Liver (tissue), 3 donors: ENCODE results near the gene THSD4.

Source experiments
- ATF3 ChIP-seq: IDR thresholded peaks from 2 replicates; pipeline ENCODE4 v1.6.1; 2016; ENCODE audit warnings: antibody characterized with exemption
- CTCF ChIP-seq: fragments of 150-350 bp; IDR thresholded peaks from 2 replicates; pipeline ENCODE4 v1.5.1; 2017; ENCODE audit warnings: improper control_type of control experiment, low read depth, low read length; ENCODE audit not compliant: missing input control
- FOXA1 ChIP-seq: IDR thresholded peaks from 2 replicates; pipeline ENCODE4 v1.6.1; 2016; ENCODE audit warnings: antibody characterized with exemption
- GABPA ChIP-seq, 2 donors: IDR thresholded peaks in 1 of 2; conservative IDR thresholded peaks in 1 of 2; 2 replicates each; pipeline ENCODE4 v1.6.1; 2016; ENCODE audit warnings: antibody characterized with exemption in 2 of 2, mild to moderate bottlenecking in 1 of 2, moderate library complexity in 1 of 2
- HNF4A ChIP-seq, 2 donors: conservative IDR thresholded peaks; 2 replicates each; pipeline ENCODE4 v1.6.1; 2016; ENCODE audit warnings: antibody characterized with exemption in 2 of 2, mild to moderate bottlenecking in 2 of 2
- HNF4G ChIP-seq: IDR thresholded peaks from 2 replicates; pipeline ENCODE4 v1.6.1; 2016; ENCODE audit warnings: antibody characterized with exemption
- JUND ChIP-seq, 2 donors: IDR thresholded peaks; 2 replicates each; pipeline ENCODE4 v1.6.1; 2016; ENCODE audit warnings: antibody characterized with exemption in 2 of 2
- MAX ChIP-seq: IDR thresholded peaks from 2 replicates; pipeline ENCODE4 v1.6.1; 2016; ENCODE audit warnings: antibody characterized with exemption
- RAD21 ChIP-seq, 2 donors: IDR thresholded peaks; 2 replicates each; pipeline ENCODE4 v1.6.1; 2016; ENCODE audit warnings: antibody characterized with exemption in 2 of 2, mild to moderate bottlenecking in 2 of 2
- REST ChIP-seq: IDR thresholded peaks from 2 replicates; pipeline ENCODE4 v1.6.1; 2016; ENCODE audit warnings: antibody characterized with exemption, mild to moderate bottlenecking
- RXRA ChIP-seq, 2 donors: IDR thresholded peaks; 2 replicates each; pipeline ENCODE4 v1.6.1; 2017 to 2018; ENCODE audit warnings: antibody characterized with exemption in 2 of 2, mild to moderate bottlenecking in 1 of 2
- SP1 ChIP-seq: IDR thresholded peaks from 2 replicates; pipeline ENCODE4 v1.6.1; 2018; ENCODE audit warnings: antibody characterized with exemption, mild to moderate bottlenecking
- YY1 ChIP-seq: IDR thresholded peaks from 2 replicates; pipeline ENCODE4 v1.6.1; 2016; ENCODE audit warnings: antibody characterized with exemption, mild to moderate bottlenecking
- ZBTB33 ChIP-seq: IDR thresholded peaks from 2 replicates; pipeline ENCODE4 v1.6.1; 2016; ENCODE audit warnings: antibody characterized with exemption
- donor health status: healthy.
- donor health status: healthy.

- no peak for TF ChIP-seq CTCF
- no peak for TF ChIP-seq RXRA (IDR thresholded peaks at IDR 0.05)
- no peak for TF ChIP-seq REST
- TF ChIP-seq RAD21 (IDR thresholded peaks at IDR 0.05): no peak
- no peak for TF ChIP-seq FOXA1
- no peak for TF ChIP-seq ZBTB33
- no peak for TF ChIP-seq HNF4A (conservative IDR thresholded peaks at IDR 0.05)
- TF ChIP-seq YY1: no peak
- no peak for TF ChIP-seq MAX
- no peak for TF ChIP-seq ATF3
- TF ChIP-seq HNF4G: no peak
- TF ChIP-seq GABPA (IDR thresholded peaks at IDR 0.05 in 1 of 2, conservative IDR thresholded peaks at IDR 0.05 in 1 of 2): no peak
- no peak for TF ChIP-seq SP1
- no peak for TF ChIP-seq JUND (IDR thresholded peaks at IDR 0.05)
Measured at GRCh38 chr15:71566226-71566625, 451.0 kb downstream of the THSD4 start.
